GM18861 (cell line): ENCODE data around the gene DNAJC13.

Experiments used
- ATAC-seq: cut with Tn5 transposase; IDR thresholded peaks from one replicate; pipeline ENCODE4 v1.9.1; 2021; ENCODE audit not compliant: unreplicated experiment

The DNAJC13 gene

DNA sequence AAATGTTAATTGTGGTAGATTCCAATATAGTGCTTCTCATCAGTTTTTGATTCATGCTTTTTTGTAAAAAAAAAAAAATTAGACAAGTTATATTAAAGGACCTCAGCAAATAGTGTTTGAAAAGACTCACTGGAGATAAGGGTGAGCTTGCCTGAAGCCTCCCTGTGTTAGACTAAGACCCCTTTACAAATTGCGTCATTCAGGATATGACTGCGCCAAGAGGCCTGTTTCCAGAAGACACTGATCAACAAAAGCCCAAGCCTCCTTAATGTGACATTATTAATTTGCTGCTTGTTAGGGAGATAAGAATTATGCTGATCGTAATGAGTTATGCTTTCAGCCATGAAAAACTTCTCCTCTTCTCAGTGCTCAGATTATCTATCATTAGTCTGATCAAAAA, 13.0 kb upstream of the DNAJC13 start:
- no peak for ATAC-seq

DNA sequence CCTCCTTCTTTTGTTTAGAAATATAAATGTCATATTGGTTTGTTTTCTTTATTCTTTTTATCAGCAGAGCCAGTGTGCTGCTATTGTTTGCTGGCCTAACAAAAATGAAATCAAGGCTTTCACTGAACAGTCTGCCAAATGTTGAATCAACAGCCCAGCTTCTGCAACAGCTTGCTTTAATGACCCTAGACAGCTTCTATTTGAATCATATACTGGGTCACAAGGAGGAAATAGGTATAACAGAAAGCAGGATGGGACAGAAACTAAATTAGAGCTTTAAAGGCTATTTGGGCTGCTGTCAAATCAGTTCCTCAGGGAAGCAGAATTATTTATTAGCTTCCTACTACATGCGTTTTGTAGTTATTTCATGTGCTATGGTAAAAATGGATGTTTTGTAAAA, 12.1 kb upstream of the DNAJC13 start:
- ATAC-seq = no peak

DNA sequence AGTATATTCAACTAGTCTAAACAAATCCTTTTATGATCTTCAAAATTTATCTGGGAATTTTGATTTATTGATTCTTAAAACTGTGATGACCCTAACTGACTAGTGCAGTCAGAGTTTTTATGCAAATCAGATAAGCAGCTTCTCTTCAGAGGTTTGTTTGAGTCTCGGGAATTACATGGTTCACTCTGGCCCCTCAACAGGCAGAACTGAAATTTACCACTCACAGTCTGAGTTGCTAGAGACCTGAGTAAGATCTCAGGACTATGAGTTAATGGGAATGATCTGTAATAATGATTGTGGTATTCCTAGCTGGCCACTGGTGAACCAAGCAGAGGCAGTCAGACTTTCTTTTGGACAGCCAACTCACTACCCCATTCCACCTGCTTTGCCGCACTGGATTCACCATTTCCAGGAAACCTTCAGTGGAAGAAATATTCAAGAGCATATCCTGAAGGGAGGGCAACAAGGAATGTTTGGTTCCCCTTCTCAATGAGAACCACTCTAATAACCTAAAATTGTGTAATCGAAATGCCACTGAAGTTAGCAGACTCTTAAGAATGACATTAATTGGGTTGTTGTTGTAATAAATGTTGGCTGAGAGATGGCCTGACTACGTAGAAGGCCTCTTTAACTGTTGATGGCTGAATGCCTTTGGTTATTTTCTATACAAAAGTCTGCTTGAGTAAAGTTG, 11.5 kb upstream of the DNAJC13 start:
- no peak for ATAC-seq

DNA sequence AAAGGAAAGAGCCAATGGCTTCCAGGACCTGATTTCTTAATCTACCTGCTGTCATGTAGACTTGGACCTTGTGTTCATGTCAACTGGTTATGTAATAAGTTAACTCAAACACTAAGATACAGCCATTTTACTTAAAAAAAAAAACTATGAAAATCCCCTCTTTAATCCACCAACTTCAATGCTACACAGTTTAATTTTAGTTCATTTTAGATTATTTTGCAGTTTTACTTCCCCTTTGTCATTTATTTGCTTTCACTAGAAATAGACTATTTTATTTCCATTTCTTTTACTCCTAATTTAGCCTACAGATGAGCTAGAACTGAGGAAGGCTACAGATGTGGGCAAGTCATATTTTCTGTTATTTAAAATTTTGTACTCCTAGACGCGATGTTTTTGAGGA, 10.7 kb upstream of the DNAJC13 start:
- ATAC-seq = no peak

DNA sequence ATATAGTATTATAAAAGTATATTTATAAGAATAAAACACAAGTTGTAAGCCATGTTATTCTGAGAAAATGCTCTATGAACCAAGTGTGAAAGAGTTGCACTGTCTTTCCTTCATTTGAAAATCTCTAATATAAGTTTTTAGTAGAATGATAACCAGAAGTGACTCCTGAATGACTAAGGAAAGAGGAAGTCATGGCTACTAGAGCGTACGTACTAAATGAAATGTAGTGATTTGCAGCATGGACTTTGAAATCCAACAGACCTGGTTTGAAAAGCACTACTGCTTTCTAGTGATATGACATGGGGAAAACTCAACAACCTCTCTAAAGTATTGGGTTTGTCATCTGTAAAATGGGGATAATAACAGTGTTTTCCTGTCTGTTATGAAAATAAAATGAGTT, 10.3 kb upstream of the DNAJC13 start:
- ATAC-seq = no peak

DNA sequence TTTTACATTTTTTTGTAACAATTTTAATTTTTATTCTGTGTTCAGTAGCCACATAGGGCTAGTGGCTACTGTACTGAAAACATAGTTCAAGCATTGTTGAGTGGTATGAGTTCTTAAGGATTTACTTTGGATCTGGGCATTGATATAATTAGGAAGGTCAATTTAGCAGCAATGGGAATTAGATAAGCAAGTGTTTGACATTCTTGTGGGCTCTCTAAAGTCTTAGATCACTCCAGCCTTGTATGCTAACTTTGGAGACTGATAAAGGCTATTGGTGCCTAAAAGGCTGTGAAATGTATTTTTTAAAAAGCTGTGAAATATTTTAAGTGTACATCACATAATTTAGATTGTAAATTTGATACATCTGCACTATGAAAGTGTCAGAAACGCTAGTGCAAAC, 2.5 kb upstream of the DNAJC13 start:
- ATAC-seq = no peak

DNA sequence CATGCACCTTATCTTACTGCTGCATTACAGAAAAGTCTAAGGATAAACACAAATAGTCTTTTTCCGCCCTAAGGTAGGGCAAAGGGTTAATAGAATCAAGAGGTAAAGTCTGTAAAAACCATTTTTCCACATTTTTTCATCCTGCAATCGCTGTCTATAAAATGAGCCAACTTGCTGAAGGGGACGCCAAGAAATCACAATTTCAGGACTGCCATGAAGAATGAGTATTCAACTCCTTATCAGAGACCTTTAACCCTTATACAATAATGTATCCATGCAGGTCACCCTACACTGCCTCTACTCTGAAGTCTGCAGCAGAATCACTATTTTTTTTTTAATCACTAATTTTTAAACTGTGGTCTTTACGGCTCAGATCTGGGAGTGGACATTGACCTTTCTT, 1.1 kb upstream of the DNAJC13 start:
- ATAC-seq = no peak

DNA sequence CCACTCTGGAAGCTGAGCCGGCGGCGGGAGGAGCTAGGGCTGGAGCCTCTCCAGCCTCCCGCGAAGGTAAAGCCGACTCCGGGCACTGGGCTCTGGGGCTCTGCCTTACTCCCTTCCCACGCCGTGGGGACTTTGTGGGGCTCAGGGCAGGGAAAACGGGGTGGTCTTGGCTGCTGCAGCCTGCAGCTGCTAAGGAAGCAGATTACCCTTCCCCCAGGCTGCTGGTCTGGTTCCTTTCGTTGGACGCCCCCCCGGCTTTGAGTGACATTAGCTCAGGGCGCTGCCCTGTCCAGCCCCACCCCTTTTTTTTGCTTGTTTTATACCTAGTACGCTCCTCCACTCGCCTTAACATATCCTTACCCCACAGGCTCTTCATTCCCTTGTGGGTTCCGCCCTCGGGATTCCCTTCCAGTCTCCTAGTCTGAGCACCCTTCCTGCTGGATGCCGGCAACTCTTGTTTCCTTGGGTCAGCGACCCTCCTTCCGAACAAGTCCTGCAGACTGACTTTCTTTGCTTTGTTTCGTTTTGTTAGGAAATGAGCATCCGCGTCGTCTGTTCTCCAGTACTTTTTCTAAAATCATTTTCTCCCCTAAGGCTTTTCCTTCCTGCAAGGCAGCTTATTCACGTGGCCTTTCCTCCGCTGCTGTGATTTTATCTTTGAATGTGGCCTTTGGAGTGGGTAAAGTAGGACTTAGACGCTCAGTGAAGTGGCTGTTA, 551 bp downstream of the DNAJC13 start:
- ATAC-seq = peak; percentile 22

DNA sequence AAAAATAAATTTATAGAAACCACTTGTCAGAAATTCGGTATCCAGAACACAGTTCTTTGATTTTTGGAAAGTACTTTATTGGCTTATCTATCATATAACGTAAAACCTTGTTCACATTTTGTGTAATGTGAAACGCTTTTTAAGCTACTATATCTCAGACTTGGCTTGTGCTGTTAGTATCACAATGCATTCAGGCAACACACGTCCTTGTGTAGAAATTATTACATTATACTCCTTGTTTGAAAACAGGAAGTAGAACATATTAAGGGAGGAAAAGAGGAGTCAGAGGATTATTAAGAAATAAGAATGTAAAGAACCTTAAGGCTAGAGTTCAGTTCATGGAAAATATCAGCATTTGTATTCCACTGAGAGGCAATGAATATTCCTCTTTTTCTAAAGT, 1.6 kb downstream of the DNAJC13 start:
- ATAC-seq = no peak

DNA sequence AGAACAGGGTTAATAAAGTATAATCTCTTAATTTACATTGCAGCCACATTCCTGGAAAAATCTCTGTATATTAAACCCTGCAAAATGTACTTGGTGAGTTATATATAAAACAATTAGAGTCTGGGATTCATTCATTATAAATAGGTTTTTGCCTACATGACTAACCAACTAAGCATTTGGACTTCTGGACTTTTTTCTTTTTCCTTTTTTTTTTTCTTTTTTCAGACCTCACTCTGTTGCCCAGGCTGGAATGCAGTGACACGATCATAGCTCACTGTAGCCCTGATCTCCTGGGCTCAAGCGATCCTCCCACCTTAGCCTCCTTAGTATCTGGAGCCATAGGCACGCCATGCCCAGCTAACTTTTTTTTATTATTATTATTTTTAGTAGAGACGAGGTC, 4.5 kb downstream of the DNAJC13 start:
- ATAC-seq = no peak

DNA sequence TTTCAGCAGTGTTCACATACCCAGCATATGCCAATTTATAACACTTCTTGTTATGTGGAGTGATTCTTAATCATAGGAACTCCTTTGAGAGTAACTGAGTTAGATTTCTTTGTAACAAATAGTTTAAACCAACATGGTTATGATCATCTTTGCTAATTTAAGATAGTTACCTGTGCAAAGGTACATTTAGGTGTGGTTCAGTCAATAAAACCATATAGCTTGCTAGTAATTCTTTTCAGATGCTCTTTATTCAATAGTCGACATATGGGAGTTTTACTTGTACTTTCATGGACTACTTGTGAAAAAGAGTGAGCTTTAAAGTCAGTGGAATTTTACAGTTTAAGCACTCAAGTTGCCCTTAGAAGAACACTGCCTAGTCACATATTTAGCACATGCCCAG, 5.2 kb downstream of the DNAJC13 start:
- no peak for ATAC-seq

DNA sequence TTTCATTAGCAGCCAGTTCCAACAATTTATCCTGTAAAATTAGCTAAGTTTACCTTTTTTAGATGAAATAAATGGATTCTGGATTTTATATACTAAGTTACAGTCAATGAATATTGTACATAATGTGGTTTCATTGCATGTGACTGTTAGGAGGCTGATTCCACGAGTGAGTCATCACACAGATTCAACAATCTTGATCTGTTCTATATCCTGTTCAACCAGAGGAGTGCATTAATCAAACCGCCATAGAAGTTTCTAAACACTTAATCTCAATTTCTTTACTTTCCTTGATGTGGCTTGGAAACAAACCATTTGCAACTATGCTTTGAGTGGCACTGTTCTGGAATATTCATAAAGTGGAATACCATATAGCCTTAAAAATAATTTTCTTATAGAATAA, 15.3 kb downstream of the DNAJC13 start:
- no peak for ATAC-seq

DNA sequence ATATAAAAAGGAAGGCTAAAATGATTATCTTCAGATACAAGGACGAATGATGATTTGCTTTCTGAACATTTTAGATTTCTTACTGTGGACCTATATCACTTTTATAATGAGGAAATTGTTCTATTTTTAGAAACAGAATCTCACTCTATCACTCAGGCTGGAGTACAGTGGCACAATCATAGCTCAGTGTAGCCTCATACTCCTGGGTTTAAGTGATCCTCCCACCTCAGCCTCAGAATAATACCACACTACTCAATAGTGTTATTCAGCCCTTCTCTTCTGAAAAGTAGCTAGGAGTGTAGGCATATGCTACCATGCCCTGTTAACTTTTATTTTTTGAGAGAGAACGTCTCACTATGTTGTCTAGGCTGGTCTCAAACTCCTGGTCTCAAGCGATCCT, 15.8 kb downstream of the DNAJC13 start:
- ATAC-seq = no peak

DNA sequence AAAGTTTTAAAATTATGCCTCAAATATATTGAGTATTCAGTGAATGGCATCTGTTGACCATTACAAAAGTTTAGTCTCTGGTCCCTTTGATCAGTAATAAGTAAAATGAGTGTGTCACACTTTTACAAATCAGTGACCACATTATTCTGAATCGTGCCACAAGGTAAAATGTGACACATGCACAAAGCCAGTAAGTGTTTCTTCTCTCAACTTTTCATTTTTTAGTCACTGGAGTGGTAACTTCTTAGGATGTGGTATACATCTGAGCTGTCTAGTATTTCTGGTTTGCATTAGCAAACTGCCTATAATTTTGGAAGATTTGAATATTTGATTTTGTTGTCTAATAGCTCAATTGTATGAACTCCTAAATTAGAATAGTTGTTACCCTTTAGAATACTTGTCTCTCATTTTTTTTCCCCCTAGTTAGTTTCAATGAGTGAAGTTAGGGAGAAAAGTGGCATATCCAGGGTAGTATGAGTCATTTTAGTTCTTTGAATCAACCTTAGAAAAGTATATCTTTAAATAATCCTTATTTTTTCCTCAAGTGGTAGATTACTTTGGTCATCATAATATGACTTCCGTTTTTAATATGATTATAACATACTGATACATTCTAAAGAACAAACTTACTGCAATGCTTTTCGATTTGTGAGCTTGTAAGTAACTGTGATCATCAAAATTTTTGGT, 18.1 kb downstream of the DNAJC13 start:
- ATAC-seq = no peak

DNA sequence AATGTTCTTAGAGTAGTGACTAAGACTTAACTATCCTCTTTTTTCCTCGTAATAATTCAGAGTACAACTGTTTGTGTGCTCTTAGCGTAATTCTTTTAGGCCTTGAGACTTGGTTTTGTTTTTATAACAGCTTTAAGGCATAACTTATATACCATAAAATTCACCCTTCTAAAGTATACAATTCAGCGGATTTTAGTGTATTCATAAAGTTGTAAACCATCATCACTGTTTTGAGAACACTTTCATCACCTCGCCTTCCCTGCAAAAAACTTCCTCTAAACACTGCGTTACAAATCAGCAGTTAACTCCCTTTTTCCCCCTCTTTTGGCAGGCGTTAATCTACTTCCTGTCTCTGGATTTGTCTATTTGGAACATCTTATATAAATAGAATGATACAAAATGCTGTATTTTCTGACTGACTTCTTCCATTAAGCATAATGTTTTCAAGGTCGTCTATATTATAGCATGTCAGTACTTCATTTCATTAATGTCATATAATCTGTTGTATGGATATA, 18.7 kb downstream of the DNAJC13 start:
- no peak for ATAC-seq

DNA sequence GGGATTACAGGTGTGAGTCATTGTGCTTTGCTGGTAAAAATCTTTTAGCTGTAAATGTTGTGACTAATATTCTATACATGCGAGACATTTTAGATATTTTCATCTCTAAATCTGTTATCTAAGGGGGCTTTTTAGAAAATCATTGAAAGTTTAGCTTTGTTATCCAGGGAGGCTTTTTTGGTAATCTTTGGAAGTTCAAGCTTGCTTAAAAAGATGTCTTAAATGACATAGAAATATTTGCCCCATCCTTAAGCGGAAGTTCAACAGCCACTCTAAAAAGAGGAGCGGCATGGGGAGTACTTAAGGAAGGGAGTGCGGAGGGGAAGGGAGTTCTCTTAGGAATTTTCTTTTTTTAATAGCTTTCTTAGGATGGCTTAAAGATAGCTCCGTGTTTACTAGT, 26.1 kb downstream of the DNAJC13 start:
- no peak for ATAC-seq

DNA sequence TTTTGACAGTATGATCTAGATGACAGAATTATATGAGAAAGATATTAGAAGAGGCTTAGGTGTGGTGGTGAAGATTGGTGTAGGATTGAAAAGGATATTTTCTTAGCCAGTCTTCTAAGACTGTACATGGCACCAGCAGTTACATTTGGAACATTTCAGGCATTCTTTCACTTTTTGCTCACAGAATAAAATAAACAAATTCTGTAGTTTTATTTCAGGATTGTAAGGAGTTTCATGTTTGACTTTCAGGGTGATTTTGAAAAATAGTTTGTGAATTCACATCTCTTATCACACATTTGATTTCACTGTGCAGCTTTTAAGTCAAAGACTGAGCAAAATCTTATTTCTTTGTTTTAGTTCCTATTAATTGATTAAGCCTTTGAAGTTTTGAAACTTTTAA, 27.1 kb downstream of the DNAJC13 start:
- ATAC-seq = no peak

DNA sequence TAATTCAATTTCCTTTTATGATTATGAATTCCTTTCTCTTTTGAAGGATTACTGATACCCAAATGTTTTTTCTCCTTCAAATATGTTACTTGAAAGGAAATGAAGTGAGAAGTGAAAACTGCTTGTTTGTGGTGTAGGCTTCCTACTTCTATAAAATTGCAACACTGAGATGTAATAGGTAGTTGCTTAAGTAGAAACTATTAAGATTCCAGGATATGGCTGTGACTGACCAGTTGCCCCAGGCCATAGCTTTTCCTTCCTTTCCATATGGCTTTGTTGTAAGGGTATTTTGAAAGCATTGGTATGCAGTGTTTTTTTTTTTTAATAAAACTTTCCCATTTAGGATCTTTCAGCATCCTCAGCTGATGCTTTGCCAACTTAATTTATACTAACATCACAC, 28.5 kb downstream of the DNAJC13 start:
- ATAC-seq = no peak

DNA sequence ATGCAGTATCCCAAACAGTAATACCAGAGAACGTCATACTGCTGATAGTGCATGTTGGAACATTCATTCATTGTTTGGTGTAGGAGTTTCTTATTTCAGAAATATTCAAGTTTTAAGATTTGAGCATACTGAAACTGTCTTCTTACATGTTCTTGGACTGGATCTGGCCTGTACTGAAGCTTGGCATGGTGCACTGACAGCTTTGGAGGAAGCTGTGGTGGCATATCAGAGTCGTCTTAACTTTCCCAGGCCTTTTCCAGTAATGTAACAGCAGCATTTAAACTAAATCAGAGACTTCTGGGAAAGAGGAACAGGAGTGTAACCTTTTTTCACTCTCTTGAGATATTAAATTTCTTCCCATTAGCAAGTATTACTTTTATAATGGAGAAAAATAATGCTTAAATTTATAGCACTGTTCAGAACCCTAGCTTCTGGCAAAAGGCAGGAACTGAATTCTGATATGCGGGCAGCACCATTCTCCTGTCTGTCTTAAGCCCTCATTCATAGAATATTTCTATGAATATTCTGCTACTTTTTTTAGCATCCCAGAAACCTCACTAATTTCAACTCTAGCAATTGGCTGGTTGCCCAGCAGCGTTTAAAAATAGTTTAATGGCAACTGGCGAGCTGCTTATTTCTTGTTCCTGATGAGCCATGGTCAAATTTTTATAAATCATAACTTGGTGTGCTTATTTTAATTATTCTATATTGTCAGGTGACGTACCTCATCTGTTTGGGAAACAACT, 31.1 kb downstream of the DNAJC13 start:
- no peak for ATAC-seq

DNA sequence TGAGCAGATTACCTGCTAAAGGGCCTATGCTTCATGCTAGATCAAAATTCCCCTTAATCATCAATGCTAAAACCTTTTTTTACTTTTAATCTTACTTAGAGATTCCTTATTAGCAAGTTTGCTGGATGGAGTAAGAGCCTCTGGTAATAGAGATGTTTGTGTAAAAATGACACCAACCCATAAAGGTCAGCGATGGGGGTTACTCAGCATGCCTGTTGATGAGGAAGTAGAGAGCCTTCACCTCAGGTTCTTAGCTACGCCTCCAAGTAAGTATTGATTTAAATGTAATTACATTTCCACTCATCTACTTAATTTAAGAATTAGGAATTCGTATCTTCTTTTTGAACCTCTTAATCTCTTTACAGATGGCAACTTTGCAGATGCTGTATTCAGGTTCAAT, 38.8 kb downstream of the DNAJC13 start:
- ATAC-seq = no peak

DNA sequence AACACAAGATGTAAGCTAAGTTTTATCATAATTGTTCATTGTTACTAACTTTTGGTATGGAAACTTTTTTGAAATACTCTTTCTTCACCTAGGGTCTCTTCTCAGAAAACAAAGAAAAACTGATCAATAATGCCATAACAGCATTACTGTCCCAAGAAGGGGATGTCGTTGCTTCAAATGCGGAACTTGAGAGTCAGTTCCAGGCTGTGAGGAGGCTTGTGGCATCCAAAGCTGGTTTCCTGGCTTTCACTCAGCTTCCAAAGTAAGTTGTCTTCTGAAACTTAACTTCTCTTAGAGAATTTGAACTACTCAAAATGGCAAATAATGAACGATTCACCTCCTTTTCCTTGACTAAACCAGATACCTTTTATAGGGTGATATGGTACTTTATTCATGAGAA, 39.3 kb downstream of the DNAJC13 start:
- ATAC-seq = no peak
